Thyroid gland (tissue), 4 donors: ENCODE measurements around the gene CNN1. TPM values are rescaled to one million over a fixed set of nuclear protein-coding genes. Genes with fewer than 3 reads are reported as not detected.
"Not testable (repeated sequence)": the region's sequence is repeated elsewhere in the genome, so short reads cannot be mapped to it uniquely, and the experiment has no call there.

Experiments used
- DNase-seq, 2 donors: peaks; one replicate each; pipeline ENCODE4 v3.0.0-alpha.2; 2019
- H3K27ac ChIP-seq, 3 donors: fragments of 200-600 bp; sonication (generic); 1 replicate in 2 of 3; 2 replicates in 1 of 3; pipeline ENCODE4 v1.5.1; 2016 to 2019; ENCODE audit warnings: mild to moderate bottlenecking in 1 of 3, moderate library complexity in 1 of 3
- H3K27me3 ChIP-seq: fragments of 200-600 bp; sonication (generic); one replicate; pipeline ENCODE4 v1.5.1; 2019
- H3K36me3 ChIP-seq, 2 donors: fragments of 200-600 bp; sonication (generic); one replicate each; pipeline ENCODE4 v1.5.1; 2016 to 2019
- H3K4me1 ChIP-seq, 2 donors: fragments of 200-600 bp; sonication (generic); one replicate each; pipeline ENCODE4 v1.5.1; 2017 to 2019
- H3K4me3 ChIP-seq, 3 donors: fragments of 200-600 bp; sonication (generic); replicated peaks in 1 of 3; 1 replicate in 2 of 3; 2 replicates in 1 of 3; pipeline ENCODE4 v1.5.1; 2016; ENCODE audit warnings: mild to moderate bottlenecking in 1 of 3
- H3K9me3 ChIP-seq: fragments of 200-600 bp; sonication (generic); one replicate; pipeline ENCODE4 v1.5.1; 2017
- CTCF ChIP-seq, 6 experiments: fragments of 200-600 bp in 3 of 6; fragments of 450-650 bp in 3 of 6; sonication (generic) in 3 of 6; IDR thresholded peaks; one replicate each; pipeline ENCODE4 v1.5.1; 2016 to 2019; ENCODE audit warnings: antibody characterized with exemption in 6 of 6, mild to moderate bottlenecking in 2 of 6, inconsistent platforms in 1 of 6, moderate library complexity in 1 of 6
- POLR2A ChIP-seq, 2 donors: fragments of 450-650 bp; IDR thresholded peaks; one replicate each; pipeline ENCODE4 v1.6.1; 2017; ENCODE audit warnings: antibody characterized with exemption in 2 of 2, mild to moderate bottlenecking in 2 of 2, moderate library complexity in 1 of 2
- WGBS, 2 donors: methylation state at CpG; one replicate each; pipeline ENCODE4 v1.1.5; 2017; 5-methylcytosine and 5-hydroxymethylcytosine counted together
- intact Hi-C: fragments of 100-400 bp; cut with DNase I; formaldehyde crosslinking; loops from one replicate; pipeline ENCODE4 v1.15.1; 2023
- total RNA-seq, 4 donors: library from RNA; depleted of rRNA; stranded (reverse); fragments of >200 nt; gene quantifications; one replicate each; pipeline ENCODE4 v1.2.3, GENCODE V29; 2016

CNN1 gene
- total RNA-seq, 4 donors from 2014 or later = 6.3 to 21.6 (median 8.7) TPM

DNA sequence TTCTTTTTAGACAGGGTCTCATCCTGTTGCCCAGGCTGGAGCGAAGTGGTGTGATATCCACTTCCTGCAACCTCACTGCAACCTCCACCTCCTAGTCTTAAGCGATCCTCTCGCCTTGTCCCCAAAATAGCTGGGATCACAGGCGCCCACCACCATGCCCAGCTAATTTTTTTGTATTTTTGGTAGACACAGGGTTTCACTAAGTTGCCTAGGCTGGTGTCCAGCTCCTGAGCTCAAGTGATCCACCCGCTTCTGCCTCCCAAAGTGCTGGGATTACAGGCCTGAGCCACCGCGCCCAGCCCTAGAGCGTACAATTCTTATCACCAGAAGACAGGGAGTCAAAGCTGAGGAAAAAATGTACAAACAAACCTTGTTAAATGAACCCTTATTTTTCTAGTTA is 24.9 kb downstream of the CNN1 start:
- 90 to 93% methylated on average over 8 of the region's 8 CpGs for WGBS, 2 donors
- no peak for DNase-seq
- no peaks in the 10 kb centered on the region for H3K36me3 ChIP-seq
- no peak overlapping the region for H3K4me3 ChIP-seq
- TF ChIP-seq POLR2A (IDR thresholded peaks at IDR 0.05) (no peak), CTCF (IDR thresholded peaks at IDR 0.05) (no peak)
- no peak overlapping the region for H3K27ac ChIP-seq
- H3K9me3 ChIP-seq = no peaks in the 10 kb centered on the region
- intact Hi-C loops = no loop called here
- no peaks in the 10 kb centered on the region for H3K27me3 ChIP-seq
- H3K4me1 ChIP-seq = peaks cover 1 to 7% of the 10 kb centered on the region in 2 donors

- H3K27me3 ChIP-seq, intact Hi-C loops, H3K4me1 ChIP-seq, H3K27ac ChIP-seq, H3K9me3 ChIP-seq, H3K4me3 ChIP-seq, DNase-seq, H3K36me3 ChIP-seq: not testable (repeated sequence)
- 95 to 99% methylated on average over 6 of the region's 6 CpGs for WGBS, 2 donors
These were observed 25.6 kb downstream of the CNN1 start for GRCh38 chr19:11564082-11564807.

GRCh38 chr19:11565649-11565980 is 27.0 kb downstream of the CNN1 start:
- DNase-seq, H3K4me1 ChIP-seq, H3K4me3 ChIP-seq, H3K36me3 ChIP-seq, intact Hi-C loops, H3K27me3 ChIP-seq, H3K9me3 ChIP-seq, H3K27ac ChIP-seq: not testable (repeated sequence)
- 94 to 96% methylated on average over 5 of the region's 5 CpGs for WGBS, 2 donors

DNA sequence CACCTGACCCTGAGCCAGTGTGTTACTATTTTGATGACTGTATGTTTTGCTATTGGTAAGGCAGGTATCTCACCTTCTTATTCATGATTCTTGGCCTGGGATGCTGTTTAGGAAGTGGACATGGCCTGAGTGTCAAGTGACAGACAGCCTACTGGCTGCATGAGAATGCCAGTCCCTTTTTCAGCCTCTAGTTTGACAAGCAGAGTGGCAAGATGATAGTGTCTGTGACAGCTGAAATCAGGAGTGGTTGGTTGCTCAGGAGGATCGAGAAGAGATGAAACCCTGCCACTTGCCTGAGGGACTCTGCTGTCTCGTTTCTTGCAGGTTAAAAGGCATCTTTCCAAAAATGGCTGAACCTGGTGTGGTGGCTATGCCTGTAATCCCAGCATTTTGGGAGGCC is 27.5 kb downstream of the CNN1 start:
- no peaks in the 10 kb centered on the region for H3K4me1 ChIP-seq
- TF ChIP-seq POLR2A (IDR thresholded peaks at IDR 0.05) (no peak), CTCF (IDR thresholded peaks at IDR 0.05) (no peak)
- DNase-seq = no peak
- no peaks in the 10 kb centered on the region for H3K36me3 ChIP-seq
- H3K27ac ChIP-seq = no peak overlapping the region
- no peaks in the 10 kb centered on the region for H3K27me3 ChIP-seq
- intact Hi-C loops = no loop called here
- WGBS, 2 donors = 89 to 94% methylated on average over 2 of the region's 2 CpGs
- no peaks in the 10 kb centered on the region for H3K9me3 ChIP-seq
- H3K4me3 ChIP-seq = no peak overlapping the region

- intact Hi-C loops = no loop called here
- no peak overlapping the region for H3K27ac ChIP-seq
- TF ChIP-seq CTCF (IDR thresholded peaks at IDR 0.05) (no peak), POLR2A (IDR thresholded peaks at IDR 0.05) (no peak)
- no peak overlapping the region for H3K4me3 ChIP-seq
- H3K4me1 ChIP-seq = no peaks in the 10 kb centered on the region
- WGBS, 2 donors = 69 to 83% methylated on average over 3 to 5 of the region's 5 CpGs
- no peaks in the 10 kb centered on the region for H3K27me3 ChIP-seq
- H3K9me3 ChIP-seq = no peaks in the 10 kb centered on the region
- no peak for DNase-seq
- no peaks in the 10 kb centered on the region for H3K36me3 ChIP-seq
These were observed 31.4 kb downstream of the CNN1 start for GRCh38 chr19:11570039-11570462.

GRCh38 chr19:11573354-11573753 is 34.7 kb downstream of the CNN1 start:
- intact Hi-C loops, H3K36me3 ChIP-seq, H3K4me3 ChIP-seq, H3K9me3 ChIP-seq, H3K4me1 ChIP-seq, DNase-seq, H3K27ac ChIP-seq, H3K27me3 ChIP-seq: not testable (repeated sequence)
- 79 to 84% methylated on average over 6 of the region's 6 CpGs for WGBS, 2 donors

DNA sequence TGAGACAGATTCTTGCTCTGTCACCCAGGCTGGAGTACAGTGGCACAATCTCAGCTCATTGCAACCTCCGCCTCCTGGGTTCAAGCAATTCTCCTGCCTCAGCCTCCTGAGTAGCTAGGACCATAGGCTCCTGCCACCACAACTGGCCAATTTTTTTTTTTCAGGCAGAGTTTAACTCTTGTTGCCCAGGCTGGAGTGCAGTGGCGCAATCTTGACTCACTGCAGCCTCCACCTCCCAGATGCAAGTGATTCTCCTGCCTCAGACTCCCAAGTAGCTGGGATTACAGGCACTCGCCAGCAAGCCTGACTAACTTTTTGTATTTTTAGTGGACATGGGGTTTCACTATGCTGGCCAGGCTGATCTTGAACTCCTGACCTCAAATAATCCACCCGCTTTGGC is 35.1 kb downstream of the CNN1 start:
- H3K27ac ChIP-seq, H3K4me1 ChIP-seq, DNase-seq, H3K4me3 ChIP-seq, intact Hi-C loops, H3K27me3 ChIP-seq, H3K36me3 ChIP-seq, H3K9me3 ChIP-seq: not testable (repeated sequence)
- 79 to 96% methylated on average over 4 of the region's 4 CpGs for WGBS, 2 donors
